Measurements from ENCODE around the gene HSD17B11. TPM values are rescaled to one million over a fixed set of nuclear protein-coding genes. Genes with fewer than 3 reads are reported as not detected.
"Not testable (repeated sequence)": the region's sequence is repeated elsewhere in the genome, so short reads cannot be mapped to it uniquely, and the experiment has no call there.

Gene HSD17B11
- total RNA-seq, 1 donor from 2014 or later: 32.0 TPM

DNA sequence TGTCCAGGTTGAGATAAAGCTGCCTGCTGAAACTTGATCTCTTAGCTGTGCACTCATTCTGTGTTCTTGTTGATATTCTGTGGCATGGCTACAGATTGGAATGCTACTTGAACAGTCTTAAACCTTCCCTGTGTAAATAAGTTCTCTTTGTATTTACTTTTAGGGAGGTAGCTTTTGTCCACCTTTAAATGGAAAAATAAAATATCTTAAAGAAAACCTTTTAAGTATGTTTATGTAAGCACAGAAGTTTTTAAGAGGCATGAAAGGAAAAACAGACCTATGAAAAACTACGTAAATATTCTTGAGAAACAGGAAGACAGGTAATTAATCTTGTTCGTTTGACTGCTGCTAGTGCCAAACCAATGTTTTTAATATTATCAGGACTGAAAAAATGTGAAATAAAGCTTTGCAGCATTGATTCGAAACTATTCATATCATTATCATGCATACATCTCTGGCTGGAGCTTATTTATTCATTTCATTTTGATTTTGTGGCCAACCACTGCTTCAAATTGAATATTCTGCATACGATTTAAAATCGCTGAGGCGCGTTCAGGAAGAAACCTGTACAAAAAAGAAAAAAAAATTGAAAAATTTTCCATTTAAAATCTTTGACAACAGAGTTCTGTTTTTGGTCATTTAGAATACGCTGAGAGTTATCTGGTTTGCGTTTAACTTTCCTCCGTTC lies 86.1 kb downstream of the HSD17B11 start:
- DNase-seq: no peak

DNA sequence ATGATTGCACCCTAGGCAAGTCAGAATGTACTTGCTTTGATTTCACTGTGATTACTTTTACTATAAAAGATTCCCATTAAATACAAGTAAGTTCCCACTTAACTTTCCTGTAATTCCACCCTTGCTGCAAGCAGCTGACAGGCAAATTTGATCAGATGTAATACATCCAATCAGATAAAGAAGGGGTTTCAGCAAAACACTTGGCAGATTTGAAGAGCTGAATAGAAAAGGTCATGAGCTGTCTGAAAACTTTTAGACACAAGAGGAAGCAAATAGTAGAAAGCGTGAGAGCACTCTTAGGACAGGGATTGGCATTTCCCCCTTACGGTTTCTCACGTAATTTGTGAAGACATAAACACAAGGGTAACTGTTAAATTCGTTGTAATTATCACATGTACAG lies 91.1 kb downstream of the HSD17B11 start:
- no peak for DNase-seq

DNA sequence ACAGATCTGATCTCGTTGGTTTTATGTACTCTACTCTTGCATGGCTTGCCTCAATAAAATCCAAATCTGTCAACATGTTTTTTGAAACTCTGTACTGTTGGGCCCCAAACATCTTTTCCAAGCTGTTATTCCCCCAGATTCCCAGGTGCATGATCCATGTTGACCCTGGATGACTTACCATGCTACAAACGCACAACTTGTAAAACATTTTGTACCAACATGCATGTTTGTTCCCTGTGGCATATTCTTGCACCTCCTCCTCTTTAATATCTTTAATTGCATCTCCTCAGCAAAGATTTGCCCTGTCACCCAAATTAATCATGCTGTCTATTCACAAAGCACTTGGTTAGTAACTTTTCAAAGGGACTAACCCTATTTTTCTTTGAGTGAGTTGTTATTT lies 92.6 kb downstream of the HSD17B11 start:
- DNase-seq: no peak

DNA sequence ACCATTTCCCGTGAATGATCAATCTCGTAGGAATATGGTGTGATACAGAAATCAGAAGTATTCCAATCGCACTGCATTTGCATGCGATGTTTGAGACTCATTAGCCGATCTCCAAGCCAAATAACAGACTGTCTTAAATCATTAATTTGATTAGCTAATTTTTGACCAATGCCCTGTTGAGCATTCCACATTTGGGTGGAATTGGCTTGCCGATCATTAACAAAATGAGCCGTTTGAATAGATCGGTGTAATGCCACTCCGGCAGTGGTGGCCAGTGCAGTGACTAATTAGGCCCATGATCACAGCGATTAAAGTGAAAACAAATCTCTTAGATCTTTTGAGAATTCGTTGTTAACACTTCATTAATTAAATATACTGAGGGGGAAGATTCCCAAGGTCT lies 96.1 kb downstream of the HSD17B11 start:
- not testable (repeated sequence) for DNase-seq

DNA sequence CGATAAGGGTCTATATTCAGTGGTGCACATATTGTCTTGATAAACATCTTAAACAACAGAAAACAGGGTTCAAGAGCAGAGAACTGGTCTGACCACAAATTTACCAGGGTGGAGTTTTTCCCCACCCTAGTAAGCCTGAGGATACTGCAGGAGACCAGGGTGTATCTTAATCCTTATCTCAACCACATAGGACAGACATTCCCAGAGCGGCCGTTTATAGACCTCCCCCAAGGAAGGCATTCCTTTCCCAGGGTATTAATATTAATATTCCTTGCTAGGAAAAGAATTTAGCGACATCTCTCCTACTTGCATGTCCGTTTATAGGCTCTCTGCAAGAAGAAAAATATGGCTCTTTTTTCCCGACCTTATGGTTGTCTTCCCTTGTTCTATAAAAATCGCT lies 97.1 kb downstream of the HSD17B11 start:
- not testable (repeated sequence) for DNase-seq

DNA sequence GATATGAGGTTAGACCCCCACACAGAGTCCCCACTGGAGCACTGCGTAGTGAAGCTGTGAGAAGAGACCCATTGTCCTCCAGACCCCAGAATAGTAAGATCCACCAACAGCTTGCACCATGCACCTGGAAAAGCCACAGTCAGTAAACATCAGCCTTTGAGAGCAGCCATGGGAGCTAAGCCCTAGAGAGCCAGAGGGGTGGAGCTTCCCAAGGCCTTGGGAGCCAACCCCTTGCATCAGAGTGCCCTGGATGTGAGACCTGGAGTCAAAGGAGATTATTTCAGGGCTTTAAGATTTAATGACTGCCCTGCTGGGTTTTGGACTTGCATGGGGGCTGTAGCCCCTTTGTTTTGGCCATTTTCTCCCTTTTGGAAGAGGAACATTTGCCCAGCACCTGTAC lies 104.0 kb downstream of the HSD17B11 start:
- DNase-seq: no peak

Small RNA genes lying within 50 kb of the gene (small RNA-seq; reads per million reads assigned to genes)
- gene MIR5705 (ENCODE audit: low replicate concordance) (not detected), gene RN7SL681P (ENCODE audit: low replicate concordance) (not detected)

Other genes with a start within 250 kb of the HSD17B11 start
- gene KLHL8, start 170.6 kb downstream of the HSD17B11 start, total RNA-seq: 21.4 TPM
- 0.20 TPM for gene HSD17B13, start 68.3 kb downstream of the HSD17B11 start, total RNA-seq
- gene NUDT9, start 31.4 kb upstream of the HSD17B11 start, total RNA-seq: 15.7 TPM
- 118 TPM for gene SPARCL1, start 138.2 kb upstream of the HSD17B11 start, total RNA-seq
- gene DSPP, start 217.3 kb upstream of the HSD17B11 start, total RNA-seq: not detected